Measurements from ENCODE around the gene PNPLA5.

The PNPLA5 gene

DNA sequence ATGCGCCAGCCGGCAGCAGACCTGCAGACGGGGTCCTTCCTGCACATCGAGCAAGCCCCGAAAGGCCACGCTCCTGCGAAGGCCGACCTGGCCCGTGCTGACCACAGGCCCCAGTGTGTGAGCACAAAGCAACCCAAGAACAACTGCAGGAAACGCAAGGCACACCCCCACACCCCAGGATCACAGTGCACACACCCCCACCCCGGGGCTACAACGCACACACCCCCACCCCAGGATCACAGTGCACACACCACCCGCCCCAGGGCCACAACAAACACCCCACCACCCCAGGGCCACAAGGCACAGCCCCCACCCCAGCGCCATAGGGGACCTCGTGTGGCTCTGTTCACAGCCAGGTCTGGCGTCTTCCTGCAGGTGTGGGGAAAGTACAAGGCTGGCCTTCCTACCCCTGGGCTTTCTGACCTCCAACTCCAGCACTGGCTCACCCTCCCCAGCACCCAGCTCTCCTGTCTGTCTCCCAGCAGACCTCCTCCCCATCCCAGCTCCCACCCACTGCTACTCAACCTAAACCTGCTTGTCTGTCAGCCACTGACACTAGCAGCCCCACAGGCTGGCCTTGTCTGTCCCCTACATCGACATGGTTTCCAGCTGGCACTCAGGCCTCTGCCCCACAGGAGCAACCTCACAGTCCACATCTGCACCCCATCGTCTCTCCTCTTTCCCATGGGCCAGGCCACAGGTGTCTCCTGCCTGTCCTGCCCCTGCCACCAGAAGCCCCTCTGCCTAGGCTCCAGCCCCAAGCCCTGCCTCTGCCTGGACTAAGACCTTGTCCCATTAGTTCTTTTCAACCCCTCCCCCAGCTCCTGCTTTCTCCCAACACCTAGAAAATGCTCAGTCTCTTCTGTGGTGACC, 59.2 kb downstream of the PNPLA5 start:
- Histone ChIP-seq H3K36me3 (ENCODE audit: control insufficient read depth in 4 of 4, insufficient read depth in 4 of 4, low read length in 3 of 4) (no peaks in the 10 kb centered on the region), H3K4me1 (ENCODE audit: control extremely low read depth in 1 of 4, control insufficient read depth in 4 of 4, insufficient read depth in 4 of 4, low read length in 3 of 4) (peaks cover 0 to 3% (median 0%) of the 10 kb centered on the region in 4 experiments), H3K27me3 (replicated peaks in 2 of 5; ENCODE audit: control insufficient read depth in 4 of 5, insufficient read depth in 5 of 5, low read length in 4 of 5) (peaks cover 0 to 20% (median 0%) of the 10 kb centered on the region in 5 experiments), H3K27ac (ENCODE audit: insufficient read depth in 1 of 2, low read depth in 1 of 2, low read length in 2 of 2, poor library complexity in 1 of 2, severe bottlenecking in 2 of 2) (no peak overlapping the region), H3K9me3 (ENCODE audit: control extremely low read depth in 1 of 5, control insufficient read depth in 4 of 5, insufficient read depth in 2 of 5, low read depth in 1 of 5, low read length in 4 of 5) (no peaks in the 10 kb centered on the region), H3K4me3 (ENCODE audit: control insufficient read depth in 1 of 7, extremely low read depth in 1 of 7, insufficient read depth in 4 of 7, low read depth in 2 of 7, low read length in 6 of 7) (no peak overlapping the region)
- WGBS (ENCODE audit: insufficient coverage), result 99% methylated on average over 8 of the region's 18 CpGs
- POLR2A ChIA-PET, result no interaction called here
- DNase-seq, result no peak
- CTCF ChIA-PET, result interaction anchor here (0.6 kb wide), 1 partner anchor 993 kb away, joined by 3 read pairs; no protein-coding TSS in a partner anchor

DNA sequence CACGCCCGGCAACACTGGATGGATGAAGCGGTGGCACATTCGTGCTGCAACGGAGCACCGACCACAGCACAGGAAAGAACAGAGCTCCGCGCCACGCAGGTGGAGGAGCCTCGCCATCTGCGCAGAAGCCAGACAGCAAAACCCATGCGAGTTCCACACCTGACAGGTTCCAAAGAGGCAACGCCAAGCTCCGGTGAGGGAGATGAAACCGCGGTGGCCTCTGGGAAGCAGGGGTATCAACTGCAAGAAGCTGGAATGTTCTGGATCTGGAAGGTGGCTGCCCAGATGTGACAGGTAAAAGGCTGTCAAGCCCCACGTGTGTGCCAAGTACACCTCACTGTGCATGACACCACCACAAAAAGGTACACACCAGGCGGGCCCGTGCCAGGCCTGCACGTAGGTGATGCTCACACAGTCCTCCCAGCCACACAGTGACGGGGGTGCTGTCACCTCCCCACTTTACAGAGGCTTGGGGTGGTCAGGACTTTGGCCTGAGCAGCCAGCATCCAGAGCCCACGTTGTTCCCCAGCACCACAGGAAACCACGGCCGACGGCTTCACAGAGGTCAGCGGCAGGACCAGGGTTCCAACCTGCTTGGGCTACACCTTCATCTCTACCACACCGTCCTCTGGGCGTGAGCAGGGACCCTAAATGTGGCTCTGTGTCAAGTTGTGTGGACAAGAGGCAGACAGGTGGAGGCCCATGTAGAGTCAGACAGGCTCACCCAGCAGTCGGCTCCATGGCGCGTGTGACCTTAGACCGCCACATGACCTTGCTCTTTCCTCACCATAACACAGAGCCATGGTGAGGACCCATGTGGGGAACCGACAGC, 60.0 kb downstream of the PNPLA5 start:
- CTCF ChIA-PET, result no interaction called here
- DNase-seq, result no peak
- H3K9me3 ChIP-seq (ENCODE audit: control extremely low read depth in 1 of 5, control insufficient read depth in 4 of 5, insufficient read depth in 2 of 5, low read depth in 1 of 5, low read length in 4 of 5), result no peaks in the 10 kb centered on the region
- H3K27me3 ChIP-seq (replicated peaks in 2 of 5; ENCODE audit: control insufficient read depth in 4 of 5, insufficient read depth in 5 of 5, low read length in 4 of 5), result peaks cover 0 to 20% (median 0%) of the 10 kb centered on the region in 5 experiments
- POLR2A ChIA-PET, result no interaction called here
- no peaks in the 10 kb centered on the region for H3K4me1 ChIP-seq (ENCODE audit: control extremely low read depth in 1 of 4, control insufficient read depth in 4 of 4, insufficient read depth in 4 of 4, low read length in 3 of 4)
- H3K4me3 ChIP-seq (ENCODE audit: control insufficient read depth in 1 of 7, extremely low read depth in 1 of 7, insufficient read depth in 4 of 7, low read depth in 2 of 7, low read length in 6 of 7), result no peak overlapping the region
- H3K36me3 ChIP-seq (ENCODE audit: control insufficient read depth in 4 of 4, insufficient read depth in 4 of 4, low read length in 3 of 4), result no peaks in the 10 kb centered on the region
- no peak overlapping the region for H3K27ac ChIP-seq (ENCODE audit: insufficient read depth in 1 of 2, low read depth in 1 of 2, low read length in 2 of 2, poor library complexity in 1 of 2, severe bottlenecking in 2 of 2)
- 94% methylated on average over 33 of the region's 33 CpGs for WGBS (ENCODE audit: insufficient coverage)

DNA sequence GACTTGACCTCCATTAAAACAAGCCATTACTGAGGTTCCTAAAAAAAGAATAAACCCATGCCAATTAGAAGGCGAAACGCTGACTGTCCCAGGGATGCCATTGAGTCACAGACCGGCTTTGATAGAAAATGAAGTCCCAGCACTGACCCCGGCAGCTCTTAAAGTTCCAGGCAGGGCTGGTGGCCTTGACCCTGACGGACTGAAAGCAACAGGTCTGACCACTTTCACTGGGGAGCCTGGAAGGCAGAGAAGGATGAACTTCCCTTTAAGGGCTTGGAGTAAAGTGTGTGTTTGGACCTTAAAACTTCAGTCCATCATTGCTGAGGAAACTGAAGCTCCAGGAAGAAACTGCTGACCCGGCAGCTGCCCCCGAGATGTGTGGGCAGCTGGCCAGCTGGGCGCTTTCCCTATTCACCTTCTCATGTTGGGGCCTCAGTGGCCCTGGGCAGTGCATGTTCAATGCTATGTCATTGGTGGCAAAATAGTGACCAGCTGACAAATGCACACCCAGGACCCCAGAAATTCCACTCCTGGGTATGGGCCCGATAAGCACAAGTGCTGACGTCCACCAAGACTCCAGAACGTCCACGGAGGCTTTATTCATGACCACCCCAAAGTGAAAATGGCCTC, 60.8 kb downstream of the PNPLA5 start:
- Histone ChIP-seq H3K27me3 (replicated peaks in 2 of 5; ENCODE audit: control insufficient read depth in 4 of 5, insufficient read depth in 5 of 5, low read length in 4 of 5) (peaks cover 0 to 20% (median 0%) of the 10 kb centered on the region in 5 experiments), H3K4me1 (ENCODE audit: control extremely low read depth in 1 of 4, control insufficient read depth in 4 of 4, insufficient read depth in 4 of 4, low read length in 3 of 4) (no peaks in the 10 kb centered on the region), H3K27ac (ENCODE audit: insufficient read depth in 1 of 2, low read depth in 1 of 2, low read length in 2 of 2, poor library complexity in 1 of 2, severe bottlenecking in 2 of 2) (no peak overlapping the region), H3K4me3 (ENCODE audit: control insufficient read depth in 1 of 7, extremely low read depth in 1 of 7, insufficient read depth in 4 of 7, low read depth in 2 of 7, low read length in 6 of 7) (no peak overlapping the region), H3K36me3 (ENCODE audit: control insufficient read depth in 4 of 4, insufficient read depth in 4 of 4, low read length in 3 of 4) (no peaks in the 10 kb centered on the region), H3K9me3 (ENCODE audit: control extremely low read depth in 1 of 5, control insufficient read depth in 4 of 5, insufficient read depth in 2 of 5, low read depth in 1 of 5, low read length in 4 of 5) (no peaks in the 10 kb centered on the region)
- WGBS (ENCODE audit: insufficient coverage), result 93% methylated on average over 12 of the region's 12 CpGs
- CTCF ChIA-PET, result no interaction called here
- POLR2A ChIA-PET, result no interaction called here
- no peak for DNase-seq

DNA sequence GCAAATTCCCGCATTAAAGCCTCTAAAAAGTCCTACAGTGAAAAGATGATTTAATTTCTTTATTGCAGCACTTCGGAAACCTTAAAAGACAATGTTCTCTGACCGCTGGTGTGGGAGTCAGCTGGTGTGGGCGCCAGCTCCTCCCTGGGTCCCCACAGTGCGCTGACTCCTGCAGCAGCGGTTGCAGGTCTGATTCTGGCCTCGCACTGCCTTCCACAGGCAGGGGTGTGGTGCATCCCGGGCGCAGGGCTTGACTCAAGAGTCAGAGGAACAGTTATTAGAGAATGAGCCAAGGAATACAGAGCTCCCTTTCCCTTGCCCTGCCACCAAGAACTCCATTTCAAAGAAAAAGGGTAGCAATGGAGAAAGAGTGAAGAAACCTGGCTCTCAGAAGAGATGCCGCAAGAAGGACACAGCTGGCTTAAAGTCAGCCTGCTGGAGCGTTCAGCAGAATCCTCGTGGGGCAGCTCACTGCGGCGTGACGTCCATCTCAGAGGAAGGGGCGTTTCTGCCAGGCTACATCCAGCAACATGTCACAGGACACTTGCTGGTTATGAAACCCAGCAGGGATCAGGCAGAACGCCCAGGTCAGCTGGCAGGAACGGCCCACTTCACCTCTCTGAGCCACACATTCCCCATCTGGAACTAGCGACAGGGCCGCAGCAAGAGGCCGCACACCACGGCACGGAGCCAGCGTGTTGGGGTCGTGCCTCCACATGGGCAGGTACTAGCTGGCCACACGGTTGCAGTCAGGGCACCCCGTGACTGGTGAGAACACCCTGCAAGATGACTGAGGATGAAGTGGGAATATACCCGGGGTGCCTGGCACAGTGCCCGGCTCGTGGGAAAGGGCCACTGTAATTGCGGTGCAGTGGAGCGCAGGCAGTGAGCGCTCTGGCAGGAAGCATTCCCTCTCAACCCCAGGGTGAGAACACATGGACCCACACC, 61.6 kb downstream of the PNPLA5 start:
- ChIA-PET POLR2A (no interaction called here), CTCF (no interaction called here)
- 89% methylated on average over 31 of the region's 33 CpGs for WGBS (ENCODE audit: insufficient coverage)
- Histone ChIP-seq H3K27ac (ENCODE audit: insufficient read depth in 1 of 2, low read depth in 1 of 2, low read length in 2 of 2, poor library complexity in 1 of 2, severe bottlenecking in 2 of 2) (no peak overlapping the region), H3K27me3 (replicated peaks in 2 of 5; ENCODE audit: control insufficient read depth in 4 of 5, insufficient read depth in 5 of 5, low read length in 4 of 5) (peaks cover 0 to 12% (median 0%) of the 10 kb centered on the region in 5 experiments), H3K4me3 (ENCODE audit: control insufficient read depth in 1 of 7, extremely low read depth in 1 of 7, insufficient read depth in 4 of 7, low read depth in 2 of 7, low read length in 6 of 7) (no peak overlapping the region), H3K36me3 (ENCODE audit: control insufficient read depth in 4 of 4, insufficient read depth in 4 of 4, low read length in 3 of 4) (no peaks in the 10 kb centered on the region), H3K9me3 (ENCODE audit: control extremely low read depth in 1 of 5, control insufficient read depth in 4 of 5, insufficient read depth in 2 of 5, low read depth in 1 of 5, low read length in 4 of 5) (no peaks in the 10 kb centered on the region), H3K4me1 (ENCODE audit: control extremely low read depth in 1 of 4, control insufficient read depth in 4 of 4, insufficient read depth in 4 of 4, low read length in 3 of 4) (no peaks in the 10 kb centered on the region)
- DNase-seq, result no peak
